Prostate gland (tissue), 2 donors: ENCODE measurements around the gene OR10T2. TPM values are rescaled to one million over a fixed set of nuclear protein-coding genes. Genes with fewer than 3 reads are reported as not detected.
"Not testable (repeated sequence)": the region's sequence is repeated elsewhere in the genome, so short reads cannot be mapped to it uniquely, and the experiment has no call there.

Experiments used
- DNase-seq: peaks from one replicate; pipeline ENCODE4 v3.0.0-alpha.2; 2019; ENCODE audit warnings: low spot score
- H3K27ac ChIP-seq, 2 donors: fragments of 200-600 bp; sonication (generic); 2 replicates each; pipeline ENCODE4 v1.5.1; 2017 to 2019
- H3K27me3 ChIP-seq: fragments of 200-600 bp; sonication (generic); replicated peaks from 2 replicates; pipeline ENCODE4 v1.5.1; 2019; ENCODE audit not compliant: insufficient read depth
- H3K36me3 ChIP-seq, 2 donors: fragments of 200-600 bp; sonication (generic); 1 replicate in 1 of 2; 2 replicates in 1 of 2; pipeline versions ENCODE4 v1.5.1 to v1.8.1; 2017 to 2019
- H3K4me1 ChIP-seq: fragments of 200-600 bp; sonication (generic); replicated peaks from 2 replicates; pipeline ENCODE4 v1.5.1; 2019
- H3K4me3 ChIP-seq, 2 donors: fragments of 200-600 bp; sonication (generic); 2 replicates each; pipeline ENCODE4 v1.5.1; 2017 to 2019
- H3K9me3 ChIP-seq: fragments of 200-600 bp; sonication (generic); 2 replicates; pipeline ENCODE4 v1.5.1; 2017
- CTCF ChIP-seq, 4 experiments: fragments of 200-600 bp in 2 of 4; fragments of 450-650 bp in 2 of 4; sonication (generic) in 2 of 4; IDR thresholded peaks; 1 replicate in 3 of 4; 2 replicates in 1 of 4; pipeline ENCODE4 v1.5.1; 2016 to 2019; ENCODE audit warnings: antibody characterized with exemption in 4 of 4, mild to moderate bottlenecking in 2 of 4, moderate library complexity in 2 of 4
- POLR2A ChIP-seq: fragments of 450-650 bp; IDR thresholded peaks from one replicate; pipeline ENCODE4 v1.6.1; 2016; ENCODE audit warnings: antibody characterized with exemption, mild to moderate bottlenecking
- POLR2AphosphoS5 ChIP-seq: sonication (generic); formaldehyde crosslinking; IDR thresholded peaks from one replicate; pipeline ENCODE4 v1.6.1; 2017; ENCODE audit warnings: antibody characterized with exemption
- WGBS: methylation state at CpG from one replicate; pipeline ENCODE4 v1.1.5; 2018; 5-methylcytosine and 5-hydroxymethylcytosine counted together
- intact Hi-C: fragments of 100-400 bp; cut with DNase I; formaldehyde crosslinking; loops from one replicate; pipeline ENCODE4 v1.14.2; 2022
- total RNA-seq, 2 donors: library from RNA; depleted of rRNA; stranded (reverse); fragments of >200 nt; gene quantifications; one replicate each; pipeline ENCODE4 v1.1.0, GENCODE V29; 2016

The OR10T2 gene
- total RNA-seq, 2 donors from 2014 or later = not detected

- intact Hi-C loops = no loop called here
- DNase-seq = no peak
- H3K27ac ChIP-seq = no peak within 1 kb of the TSS
- H3K9me3 ChIP-seq = no peaks in the 10 kb centered on the region
- no peaks in the 10 kb centered on the region for H3K36me3 ChIP-seq
- 50% methylated on average over 6 of the region's 6 CpGs for WGBS
- no peaks in the 10 kb centered on the region for H3K27me3 ChIP-seq
- no peak within 1 kb of the TSS for H3K4me3 ChIP-seq
- TF ChIP-seq CTCF (IDR thresholded peaks at IDR 0.05) = no peak
- TF ChIP-seq POLR2A = no peak
- no peak for TF ChIP-seq POLR2AphosphoS5
- no peaks in the 10 kb centered on the region for H3K4me1 ChIP-seq
These were observed 45.8 kb downstream of the OR10T2 start, which contains the start of gene CD1E for GRCh38 chr1:158353303-158354075. CD1E (plus strand) TSS chr1:158353894; CDS start chr1:158353989, 95 bp downstream.

GRCh38 chr1:158348946-158349345, 50.3 kb downstream of the OR10T2 start:
- intact Hi-C loops, H3K36me3 ChIP-seq, H3K4me3 ChIP-seq, DNase-seq, H3K27ac ChIP-seq, H3K4me1 ChIP-seq, H3K9me3 ChIP-seq, H3K27me3 ChIP-seq: not testable (repeated sequence)
- WGBS = 98% methylated on average over 23 of the region's 24 CpGs

Other genes starting within 250 kb of the OR10T2 start
- gene CD1D, start 218.6 kb downstream of the OR10T2 start, total RNA-seq = 1 to 10 TPM; 1.3 to 3.1 TPM
- gene CD1A, start 145.0 kb downstream of the OR10T2 start, total RNA-seq = not detected
- under 1 TPM in 1 of 2 donors, not detected in 1; 0.80 TPM for gene CD1C, start 109.5 kb downstream of the OR10T2 start, total RNA-seq
- not detected for gene CD1B, start 67.9 kb downstream of the OR10T2 start, total RNA-seq
- 1 to 10 TPM in 1 of 2 donors, under 1 TPM in 1; 0.23 to 1.2 TPM for gene CD1E, start 45.6 kb downstream of the OR10T2 start, total RNA-seq
- gene OR10K2, start 26.8 kb upstream of the OR10T2 start, total RNA-seq = not detected
- not detected for gene OR10K1, start 62.4 kb upstream of the OR10T2 start, total RNA-seq
- not detected for gene OR10R2, start 72.8 kb upstream of the OR10T2 start, total RNA-seq
- gene OR6Y1, start 154.9 kb upstream of the OR10T2 start, total RNA-seq = not detected
- not detected for gene OR6P1, start 171.1 kb upstream of the OR10T2 start, total RNA-seq
- not detected for gene OR10X1, start 180.4 kb upstream of the OR10T2 start, total RNA-seq
- gene OR10Z1, start 205.8 kb upstream of the OR10T2 start, total RNA-seq = not detected